ACC112 (cell line): Measurements from ENCODE around the gene GALNT10.

Experiments
- H2AFZ ChIP-seq: fragments of 200-600 bp; sonication (generic); one replicate; pipeline ENCODE4 v1.6.0; 2017; ENCODE audit warnings: antibody characterized with exemption, low read length; ENCODE audit not compliant: unreplicated experiment
- H3K27ac ChIP-seq: fragments of 200-600 bp; sonication (generic); 2 replicates; pipeline ENCODE4 v1.5.1; 2014; ENCODE audit warnings: low read depth, mild to moderate bottlenecking, antibody characterized with exemption, low read length, moderate library complexity
- H3K27me3 ChIP-seq: fragments of 200-600 bp; sonication (generic); 2 replicates; pipeline ENCODE4 v1.6.1; 2014; ENCODE audit warnings: mild to moderate bottlenecking, antibody characterized with exemption, low read length, moderate library complexity, mixed read lengths; ENCODE audit not compliant: insufficient read depth
- H3K36me3 ChIP-seq: fragments of 200-600 bp; sonication (generic); 2 replicates; pipeline ENCODE4 v1.6.1; 2016; ENCODE audit warnings: mild to moderate bottlenecking, antibody characterized with exemption, low read length, moderate library complexity, mixed read lengths; ENCODE audit not compliant: insufficient read depth
- H3K4me1 ChIP-seq: fragments of 200-600 bp; sonication (generic); one replicate; pipeline ENCODE4 v1.6.1; 2016; ENCODE audit warnings: low read length, mixed read lengths; ENCODE audit not compliant: insufficient read depth, unreplicated experiment, control insufficient read depth
- H3K4me3 ChIP-seq: fragments of 200-600 bp; sonication (generic); 2 replicates; pipeline ENCODE4 v1.5.1; 2014; ENCODE audit warnings: mild to moderate bottlenecking, low read depth, low read length
- H3K79me2 ChIP-seq: fragments of 200-600 bp; sonication (generic); one replicate; pipeline ENCODE4 v1.6.0; 2016; ENCODE audit warnings: low read length; ENCODE audit not compliant: control insufficient read depth, unreplicated experiment, insufficient read depth

Gene GALNT10

DNA sequence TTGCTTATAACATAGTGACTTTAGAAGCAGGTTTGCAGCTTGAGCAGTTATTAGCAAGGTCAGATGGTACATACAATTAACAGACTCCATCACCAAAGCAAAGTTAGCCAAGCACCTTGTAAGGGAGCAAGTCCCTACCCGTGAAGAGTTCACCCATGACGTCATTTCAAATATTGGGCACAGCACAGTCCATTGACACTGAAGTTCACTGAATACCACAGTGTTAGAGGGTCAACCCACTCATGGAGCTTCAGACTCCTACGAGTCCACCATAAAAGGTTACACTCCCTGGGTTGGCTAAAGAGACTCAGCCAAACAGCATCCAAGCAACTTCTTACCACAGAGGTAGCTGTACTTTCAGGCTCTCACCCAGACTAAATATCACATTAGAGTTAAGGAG lies 77.5 kb downstream of the GALNT10 start:
- H3K27me3 ChIP-seq, result no peaks in the 10 kb centered on the region
- H3K36me3 ChIP-seq, result no peaks in the 10 kb centered on the region
- H3K27ac ChIP-seq, result no peak overlapping the region
- no peaks in the 10 kb centered on the region for H3K79me2 ChIP-seq
- H2AFZ ChIP-seq, result no peak overlapping the region
- H3K4me1 ChIP-seq, result peaks cover 19% of the 10 kb centered on the region
- H3K4me3 ChIP-seq, result no peak overlapping the region

DNA sequence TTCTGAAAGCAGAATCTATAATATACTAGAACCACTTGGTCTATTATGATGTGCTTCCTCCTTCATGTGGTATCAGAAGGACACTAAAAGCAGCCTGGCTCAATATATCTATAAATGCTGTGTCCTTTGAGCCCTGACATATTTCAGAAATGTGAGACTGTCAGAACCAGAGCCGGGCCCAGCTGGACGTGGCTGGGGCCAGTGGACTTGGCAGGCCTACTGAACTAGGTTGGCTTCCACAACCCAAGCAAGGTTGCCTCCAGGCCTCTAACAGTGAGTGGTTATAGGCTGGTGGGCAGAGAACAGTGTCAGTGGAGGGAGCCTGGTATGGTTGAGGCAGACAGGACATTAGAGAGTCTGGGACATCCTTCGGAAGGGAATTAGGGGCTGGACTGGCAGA lies 78.9 kb downstream of the GALNT10 start:
- Histone ChIP-seq H3K4me1 (peaks cover 22% of the 10 kb centered on the region), H3K79me2 (no peaks in the 10 kb centered on the region), H3K27ac (no peak overlapping the region), H2AFZ (no peak overlapping the region), H3K36me3 (no peaks in the 10 kb centered on the region), H3K27me3 (no peaks in the 10 kb centered on the region), H3K4me3 (no peak overlapping the region)

DNA sequence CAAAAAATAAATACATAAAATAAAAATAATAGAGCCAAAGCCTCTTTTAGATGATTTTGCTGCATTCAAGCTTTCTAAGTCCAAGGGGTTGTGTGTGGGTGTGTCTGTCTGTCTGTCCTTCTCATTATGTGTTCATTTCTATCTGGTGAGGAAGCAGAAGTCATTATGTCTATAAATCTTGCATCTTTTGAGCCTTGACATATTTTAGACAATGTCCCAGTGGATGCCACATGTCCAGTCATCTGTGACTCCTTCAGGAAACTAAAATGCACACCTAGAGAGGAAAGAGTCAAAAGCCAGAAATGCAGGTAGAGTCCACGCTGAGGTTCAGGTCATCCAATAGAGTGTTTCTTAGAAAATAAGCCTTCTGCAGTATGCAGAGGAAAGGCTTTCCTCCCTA lies 80.9 kb downstream of the GALNT10 start:
- no peaks in the 10 kb centered on the region for H3K27me3 ChIP-seq
- H2AFZ ChIP-seq, result no peak overlapping the region
- H3K4me1 ChIP-seq, result peaks cover 32% of the 10 kb centered on the region
- no peaks in the 10 kb centered on the region for H3K36me3 ChIP-seq
- H3K79me2 ChIP-seq, result peaks cover 2% of the 10 kb centered on the region
- H3K27ac ChIP-seq, result no peak overlapping the region
- no peak overlapping the region for H3K4me3 ChIP-seq

DNA sequence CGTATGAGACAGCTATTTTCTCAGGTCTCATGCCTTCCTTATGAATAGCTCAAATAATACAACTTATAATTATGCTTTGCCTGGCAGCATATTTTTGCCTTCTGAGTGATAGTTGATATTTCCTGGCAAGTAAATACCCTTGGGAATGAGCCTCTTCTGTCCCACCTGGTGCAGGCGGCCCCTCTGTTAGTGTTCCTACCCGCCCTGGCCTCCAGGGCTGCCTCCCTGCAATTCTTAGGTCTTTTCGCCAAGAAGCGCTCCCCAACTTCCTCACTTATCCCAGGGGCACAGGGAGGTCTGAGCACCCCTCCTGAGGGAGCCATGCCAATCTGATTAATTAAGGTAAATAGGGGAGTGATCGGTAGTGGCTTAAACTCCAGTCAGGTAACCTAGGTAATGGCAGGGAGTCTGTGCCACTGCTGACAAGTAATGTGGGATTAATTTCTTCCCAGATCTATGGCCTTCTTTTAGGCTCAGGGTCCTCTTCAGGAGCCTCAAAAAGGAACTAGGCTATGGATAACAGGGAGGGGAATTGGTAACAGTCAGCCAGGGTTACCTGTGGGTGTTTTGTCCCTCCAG lies 81.5 kb downstream of the GALNT10 start:
- Histone ChIP-seq H3K27ac (no peak overlapping the region), H3K36me3 (no peaks in the 10 kb centered on the region), H3K79me2 (peaks cover 4% of the 10 kb centered on the region), H2AFZ (no peak overlapping the region), H3K4me1 (peaks cover 38% of the 10 kb centered on the region), H3K4me3 (no peak overlapping the region), H3K27me3 (no peaks in the 10 kb centered on the region)

DNA sequence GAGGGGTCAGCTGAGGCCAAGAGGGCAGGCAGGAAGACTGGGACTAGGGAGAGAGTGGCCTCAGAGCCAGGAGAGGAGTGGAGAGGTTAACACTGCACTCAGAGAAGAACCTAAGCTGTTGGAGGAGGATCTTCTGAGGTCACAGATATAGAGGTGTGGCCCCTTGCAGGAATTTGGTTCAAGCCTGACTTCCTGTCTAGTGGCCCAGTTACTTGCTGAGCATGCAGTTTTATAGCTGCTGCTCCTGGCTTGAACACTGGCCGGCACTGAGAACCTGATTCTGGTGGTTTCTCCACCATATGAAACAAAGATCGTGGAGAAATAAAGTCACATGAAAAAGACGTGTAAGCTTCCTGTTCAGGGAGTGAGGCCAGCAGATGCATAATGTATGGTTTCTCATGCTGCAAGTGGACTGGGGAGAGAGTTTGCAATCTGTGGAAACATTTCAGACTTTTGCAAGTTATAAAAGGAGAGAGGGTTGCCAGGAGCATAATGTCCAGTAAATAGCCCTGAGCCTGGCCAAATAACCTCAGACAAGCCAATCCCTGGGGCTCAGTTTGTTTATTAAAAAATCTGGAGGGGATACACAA lies 82.6 kb downstream of the GALNT10 start:
- Histone ChIP-seq H3K27me3 (no peaks in the 10 kb centered on the region), H3K4me1 (peaks cover 38% of the 10 kb centered on the region), H3K36me3 (no peaks in the 10 kb centered on the region), H3K79me2 (peaks cover 10% of the 10 kb centered on the region), H2AFZ (no peak overlapping the region), H3K27ac (no peak overlapping the region), H3K4me3 (no peak overlapping the region)

DNA sequence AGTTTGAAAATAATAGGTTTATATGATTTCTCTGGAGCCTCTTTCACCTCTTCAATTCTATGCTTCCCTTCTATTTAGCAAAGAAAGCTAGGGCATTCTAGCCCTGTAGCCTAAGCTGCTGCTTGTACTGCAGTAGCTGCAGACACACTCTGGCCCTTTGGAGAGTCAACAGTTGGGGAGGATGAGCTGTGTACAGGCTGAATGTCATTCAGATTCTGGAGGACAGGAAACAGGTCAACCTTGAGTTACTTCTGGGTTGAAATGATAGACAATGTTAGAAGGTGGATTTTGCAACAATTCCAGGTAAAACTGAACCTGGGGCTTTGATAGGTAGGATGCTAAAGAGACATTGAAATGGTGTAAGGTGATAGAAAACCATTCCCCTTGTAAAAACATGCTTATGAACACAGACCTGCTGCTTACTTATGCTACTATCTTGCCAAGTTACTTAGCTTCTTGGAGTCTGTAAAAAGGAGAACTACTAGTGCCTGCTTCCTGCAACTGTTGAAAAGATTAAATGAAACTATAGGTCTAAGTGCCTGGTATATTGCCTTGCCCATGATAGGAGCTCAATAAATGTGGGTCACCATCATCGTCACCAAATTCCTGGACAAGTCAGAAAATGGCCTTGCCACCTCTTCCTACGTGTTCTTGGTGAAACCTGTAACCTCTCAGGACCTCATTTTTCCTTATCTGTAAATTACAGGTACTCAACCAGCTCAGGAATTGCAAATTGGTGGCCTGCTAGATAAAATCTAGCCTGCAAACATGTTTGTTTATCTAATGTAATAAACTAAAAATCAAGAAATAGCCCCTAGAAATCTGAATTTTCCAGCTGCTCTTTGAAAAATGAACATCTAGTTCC lies 83.7 kb downstream of the GALNT10 start:
- no peak overlapping the region for H2AFZ ChIP-seq
- peaks cover 40% of the 10 kb centered on the region for H3K4me1 ChIP-seq
- H3K27me3 ChIP-seq, result no peaks in the 10 kb centered on the region
- H3K27ac ChIP-seq, result no peak overlapping the region
- no peaks in the 10 kb centered on the region for H3K36me3 ChIP-seq
- H3K79me2 ChIP-seq, result peaks cover 10% of the 10 kb centered on the region
- H3K4me3 ChIP-seq, result no peak overlapping the region

DNA sequence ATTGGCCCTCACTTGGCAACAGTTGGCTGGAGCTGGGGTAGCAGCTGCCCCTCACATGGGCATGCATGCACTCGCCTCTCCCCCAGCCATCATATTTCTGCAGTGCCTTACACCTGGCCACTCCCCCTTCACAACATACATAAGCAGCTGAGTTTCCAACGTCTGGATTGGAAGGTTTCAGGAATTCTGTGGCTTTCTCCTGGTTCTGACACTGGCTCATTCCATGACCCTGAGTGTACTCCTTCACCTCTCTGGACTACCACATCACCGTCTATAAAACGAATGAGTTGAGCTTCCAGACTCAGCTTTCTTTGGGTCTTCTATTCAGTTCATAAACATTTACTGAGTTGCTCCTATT lies 84.3 kb downstream of the GALNT10 start:
- H3K27me3 ChIP-seq, result no peaks in the 10 kb centered on the region
- no peak overlapping the region for H3K4me3 ChIP-seq
- peaks cover 40% of the 10 kb centered on the region for H3K4me1 ChIP-seq
- no peaks in the 10 kb centered on the region for H3K36me3 ChIP-seq
- no peak overlapping the region for H2AFZ ChIP-seq
- H3K27ac ChIP-seq, result no peak overlapping the region
- peaks cover 10% of the 10 kb centered on the region for H3K79me2 ChIP-seq

DNA sequence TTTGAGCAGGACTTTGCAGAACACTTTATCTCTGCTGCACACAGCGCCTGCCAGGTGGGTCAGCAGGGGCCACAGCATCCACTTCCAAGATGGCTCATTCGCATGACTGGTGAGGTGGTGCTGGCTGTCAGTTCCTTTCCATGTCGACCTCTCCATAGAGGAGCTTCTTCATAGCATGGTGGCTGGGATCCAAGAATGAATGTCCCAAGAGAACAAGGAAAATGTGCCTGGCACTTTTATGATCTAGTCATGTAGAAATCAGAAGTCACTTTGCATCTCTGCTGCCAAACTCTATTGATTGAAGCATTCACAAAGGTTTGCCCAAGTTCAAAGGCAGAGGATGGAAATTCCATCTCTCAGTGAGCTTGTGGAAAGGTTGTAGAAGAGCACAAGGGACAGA lies 85.0 kb downstream of the GALNT10 start:
- no peak overlapping the region for H3K4me3 ChIP-seq
- peaks cover 10% of the 10 kb centered on the region for H3K79me2 ChIP-seq
- H2AFZ ChIP-seq, result no peak overlapping the region
- no peaks in the 10 kb centered on the region for H3K27me3 ChIP-seq
- no peak overlapping the region for H3K27ac ChIP-seq
- peaks cover 40% of the 10 kb centered on the region for H3K4me1 ChIP-seq
- H3K36me3 ChIP-seq, result no peaks in the 10 kb centered on the region

DNA sequence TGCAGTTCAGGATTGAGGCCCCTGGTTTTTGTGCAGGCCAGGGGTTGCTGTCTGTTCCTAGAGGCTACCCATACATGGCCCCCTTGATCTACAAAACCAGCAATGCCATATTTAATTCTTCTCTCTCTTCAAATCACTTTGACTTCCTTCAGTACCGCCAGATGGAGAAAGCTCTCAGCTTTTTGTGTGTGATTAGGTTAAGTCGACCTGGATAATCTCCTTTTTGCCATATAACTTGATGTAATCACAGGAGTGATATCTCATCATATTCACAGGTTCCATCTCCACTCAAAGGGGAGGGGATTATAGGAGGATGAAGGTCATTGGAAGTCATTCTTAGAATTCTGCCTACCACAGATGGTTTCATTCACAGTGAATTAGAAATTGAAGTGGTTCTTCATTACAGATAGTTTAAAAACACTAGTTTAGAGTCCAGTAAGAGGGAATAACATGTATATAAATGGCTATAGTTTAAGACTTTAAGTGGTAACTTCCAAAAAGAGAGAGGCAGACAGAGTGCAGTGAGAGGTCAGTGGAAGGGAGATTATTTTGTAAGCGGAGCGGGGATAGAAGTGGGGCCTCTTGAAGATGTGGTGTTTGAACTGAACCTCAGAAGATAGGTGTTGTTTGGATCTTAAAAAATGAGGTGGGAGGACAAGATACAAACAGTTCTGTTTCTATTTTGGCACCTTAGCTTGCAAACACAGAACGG lies 85.9 kb downstream of the GALNT10 start:
- H3K27ac ChIP-seq, result peak overlapping the region; percentile 51
- peaks cover 14% of the 10 kb centered on the region for H3K79me2 ChIP-seq
- H2AFZ ChIP-seq, result no peak overlapping the region
- no peak overlapping the region for H3K4me3 ChIP-seq
- no peaks in the 10 kb centered on the region for H3K27me3 ChIP-seq
- H3K4me1 ChIP-seq, result peaks cover 40% of the 10 kb centered on the region
- H3K36me3 ChIP-seq, result no peaks in the 10 kb centered on the region

DNA sequence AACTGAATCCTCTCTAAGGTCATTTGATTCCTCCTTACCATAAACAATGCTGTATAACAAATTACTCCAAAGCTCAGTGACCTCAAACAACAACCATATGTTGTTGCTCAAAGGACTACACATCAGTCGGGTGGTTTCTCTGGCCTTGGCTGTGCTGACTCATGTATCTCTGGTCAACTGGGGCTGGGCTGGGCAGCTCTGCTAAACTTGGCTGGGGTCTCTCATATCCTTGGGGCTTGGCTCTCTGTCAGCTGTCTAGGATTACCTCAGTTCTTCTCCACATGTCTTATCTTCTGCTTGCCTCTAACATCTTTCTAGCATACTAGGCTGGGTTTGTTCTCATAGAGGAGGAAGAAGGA lies 86.4 kb downstream of the GALNT10 start:
- H3K36me3 ChIP-seq, result no peaks in the 10 kb centered on the region
- peaks cover 40% of the 10 kb centered on the region for H3K4me1 ChIP-seq
- H3K79me2 ChIP-seq, result peaks cover 14% of the 10 kb centered on the region
- H3K27ac ChIP-seq, result peak overlapping the region; percentile 51
- H3K4me3 ChIP-seq, result no peak overlapping the region
- H3K27me3 ChIP-seq, result no peaks in the 10 kb centered on the region
- no peak overlapping the region for H2AFZ ChIP-seq
